Urinary bladder (tissue), 4 donors: ENCODE results near the gene CLCN4. TPM values are rescaled to one million over a fixed set of nuclear protein-coding genes. Genes with fewer than 3 reads are reported as not detected.

Experiments used
- DNase-seq: peaks from one replicate; pipeline ENCODE4 v3.0.0-alpha.2; 2015; ENCODE audit errors: extremely low spot score
- H3K27ac ChIP-seq: one replicate; pipeline ENCODE4 v1.5.1; 2013; ENCODE audit warnings: low read depth, mild to moderate bottlenecking, moderate library complexity
- H3K36me3 ChIP-seq: one replicate; pipeline ENCODE4 v1.6.1; 2013; ENCODE audit warnings: mild to moderate bottlenecking, moderate library complexity; ENCODE audit not compliant: insufficient read depth
- H3K4me1 ChIP-seq: one replicate; pipeline ENCODE4 v1.6.1; 2013; ENCODE audit warnings: mild to moderate bottlenecking, moderate library complexity; ENCODE audit not compliant: insufficient read depth
- H3K4me3 ChIP-seq: one replicate; pipeline ENCODE4 v1.5.1; 2013; ENCODE audit warnings: low read depth, low read length
- WGBS: extraction: QIAGEN DNeasy Blood & Tissue Kit; methylation state at CpG from one replicate; pipeline ENCODE4 v1.1.7; 2013; 5-methylcytosine and 5-hydroxymethylcytosine counted together
- polyA plus RNA-seq: library from polyadenylated mRNA; stranded (reverse); fragments of 200-250 nt; gene quantifications from one replicate; pipeline ENCODE4 v1.2.3, GENCODE V29; 2013
- total RNA-seq: library from RNA; depleted of rRNA; stranded (reverse); fragments of >200 nt; gene quantifications from one replicate; pipeline ENCODE4 v1.2.3, GENCODE V29; 2014
- donor health status: healthy with polysubstance abuse.
- donor health status: healthy.

CLCN4 gene
- total and polyA plus RNA-seq, 2 donors: 1.0 to 4.4 TPM

DNA sequence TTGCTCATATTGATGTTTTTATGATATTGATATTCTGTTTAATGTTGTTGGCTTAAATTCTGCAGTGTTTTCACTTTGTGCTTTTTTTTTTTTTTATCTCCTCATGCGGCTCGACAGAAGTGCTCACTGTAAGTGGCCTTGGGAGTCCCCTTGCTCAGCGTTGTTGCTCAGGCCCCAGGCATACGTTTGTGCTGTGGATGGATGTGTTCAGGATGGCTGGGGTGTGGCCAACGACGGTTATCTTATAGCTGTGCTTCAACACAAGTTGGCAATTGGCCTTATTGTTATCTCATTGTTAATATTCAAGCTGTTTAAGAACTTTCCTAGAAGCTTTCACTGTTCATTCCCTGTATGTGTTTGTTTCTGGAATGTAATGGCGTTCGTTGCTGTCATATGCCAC is 36.4 kb upstream of the CLCN4 start:
- DNase-seq: no peak
- no peaks in the 10 kb centered on the region for H3K4me1 ChIP-seq
- H3K27ac ChIP-seq: no peak overlapping the region
- H3K36me3 ChIP-seq: peaks cover 8% of the 10 kb centered on the region
- H3K4me3 ChIP-seq: no peak overlapping the region
- 82% methylated on average over 8 of the region's 8 CpGs for WGBS

DNA sequence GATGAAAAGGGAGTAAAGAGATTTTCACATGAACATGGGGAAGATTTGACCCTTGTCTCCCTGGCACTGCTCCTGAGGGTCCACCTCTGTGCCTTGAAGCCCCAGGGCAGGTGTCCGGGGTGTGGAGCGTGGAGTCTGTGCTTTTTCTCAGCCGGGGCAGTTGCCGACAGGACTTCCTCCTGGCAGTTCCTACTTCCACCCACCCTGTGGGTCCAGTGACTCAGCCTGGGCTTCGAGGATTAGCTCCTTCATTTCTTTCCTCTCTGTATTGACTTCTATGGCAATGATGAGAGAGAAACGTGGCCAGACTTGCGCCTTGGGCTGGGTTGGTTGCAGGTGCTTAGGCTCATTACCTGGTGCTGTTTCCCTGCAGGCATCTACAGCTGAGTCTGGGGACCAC is 35.9 kb upstream of the CLCN4 start:
- 84% methylated on average over 7 of the region's 7 CpGs for WGBS
- no peak for DNase-seq
- Histone ChIP-seq H3K4me1 (no peaks in the 10 kb centered on the region), H3K36me3 (peaks cover 8% of the 10 kb centered on the region), H3K4me3 (no peak overlapping the region), H3K27ac (no peak overlapping the region)

DNA sequence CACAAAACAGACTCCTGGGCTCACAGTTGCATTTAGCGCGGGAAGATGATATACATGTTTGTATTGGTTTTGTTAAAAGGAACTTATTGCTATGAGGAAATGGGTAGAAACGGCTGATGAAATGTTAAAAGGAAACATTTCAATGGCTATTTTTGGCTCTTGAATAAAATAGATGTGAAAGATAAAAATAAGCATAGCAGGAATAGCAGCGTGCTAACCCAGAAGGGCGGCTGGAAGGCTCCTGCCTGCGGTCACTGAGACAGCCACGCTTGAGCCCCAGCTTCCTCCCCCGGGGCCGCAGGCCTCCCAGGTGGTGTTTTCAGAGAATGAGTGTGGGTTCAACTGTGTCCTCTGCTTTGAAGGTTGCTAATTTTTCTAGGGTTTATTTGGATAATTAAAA is 35.0 kb upstream of the CLCN4 start:
- no peak for DNase-seq
- 78% methylated on average over 9 of the region's 9 CpGs for WGBS
- H3K36me3 ChIP-seq: peaks cover 7% of the 10 kb centered on the region
- no peak overlapping the region for H3K4me3 ChIP-seq
- H3K27ac ChIP-seq: no peak overlapping the region
- no peaks in the 10 kb centered on the region for H3K4me1 ChIP-seq

DNA sequence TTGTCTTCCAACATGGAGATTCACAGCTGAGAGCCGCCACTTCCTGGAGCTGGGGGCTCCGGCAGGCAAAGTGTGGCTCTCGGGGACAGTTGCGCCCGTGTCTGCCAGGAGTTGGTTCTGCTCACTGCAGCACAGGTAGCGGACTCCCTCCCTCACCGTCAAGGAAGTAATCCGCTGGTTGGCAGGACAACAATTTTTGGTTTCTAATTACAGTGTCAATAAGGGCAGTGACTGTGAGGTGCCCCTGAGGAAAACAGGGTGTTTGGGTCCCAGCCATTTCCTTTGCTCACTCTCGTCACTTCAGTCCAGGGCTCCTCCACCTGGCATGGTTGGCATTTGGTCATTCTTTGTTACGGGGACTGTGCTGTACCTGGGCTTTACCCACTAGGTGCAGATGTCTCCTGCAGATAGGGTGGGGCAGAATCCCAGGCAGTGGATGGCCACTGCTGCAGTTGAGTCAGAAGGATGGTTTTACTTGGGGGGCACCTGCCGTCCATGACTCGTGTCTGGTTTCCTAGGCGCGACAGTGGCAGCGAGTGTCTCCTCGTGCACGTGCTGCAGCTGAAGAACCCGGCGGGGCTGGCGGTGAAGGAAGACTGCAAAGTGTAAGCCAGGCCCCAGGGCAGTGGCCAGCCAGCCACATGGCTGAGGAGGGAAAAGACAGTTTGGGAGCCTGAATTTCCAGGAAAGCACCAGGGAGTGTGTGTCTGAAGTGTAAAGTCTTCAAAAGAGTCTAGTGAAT is 32.1 kb upstream of the CLCN4 start:
- DNase-seq: no peak
- Histone ChIP-seq H3K36me3 (peaks cover 2% of the 10 kb centered on the region), H3K4me1 (no peaks in the 10 kb centered on the region), H3K27ac (no peak overlapping the region), H3K4me3 (no peak overlapping the region)
- WGBS: 95% methylated on average over 20 of the region's 20 CpGs

DNA sequence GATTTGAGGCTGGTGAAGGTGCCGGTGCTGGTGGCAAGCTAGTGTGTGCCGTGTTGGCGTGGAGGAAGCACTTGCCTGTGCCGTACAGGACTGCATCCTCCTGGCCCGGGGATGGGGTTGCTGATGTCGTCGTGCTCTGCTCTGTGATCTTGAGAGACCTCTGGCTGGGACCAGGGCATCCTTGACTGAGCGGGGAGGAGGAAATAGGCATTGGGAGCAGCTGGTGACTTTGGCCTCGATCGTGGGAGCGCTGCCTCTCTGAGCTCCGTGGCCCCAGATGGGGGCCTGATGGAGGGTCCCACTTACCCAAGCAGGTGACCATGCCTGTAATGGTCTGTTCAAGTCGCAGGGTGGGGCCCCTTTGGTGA is 31.5 kb upstream of the CLCN4 start:
- Histone ChIP-seq H3K4me3 (no peak overlapping the region), H3K4me1 (no peaks in the 10 kb centered on the region), H3K27ac (no peak overlapping the region), H3K36me3 (peaks cover 2% of the 10 kb centered on the region)
- 96% methylated on average over 13 of the region's 13 CpGs for WGBS
- DNase-seq: no peak

DNA sequence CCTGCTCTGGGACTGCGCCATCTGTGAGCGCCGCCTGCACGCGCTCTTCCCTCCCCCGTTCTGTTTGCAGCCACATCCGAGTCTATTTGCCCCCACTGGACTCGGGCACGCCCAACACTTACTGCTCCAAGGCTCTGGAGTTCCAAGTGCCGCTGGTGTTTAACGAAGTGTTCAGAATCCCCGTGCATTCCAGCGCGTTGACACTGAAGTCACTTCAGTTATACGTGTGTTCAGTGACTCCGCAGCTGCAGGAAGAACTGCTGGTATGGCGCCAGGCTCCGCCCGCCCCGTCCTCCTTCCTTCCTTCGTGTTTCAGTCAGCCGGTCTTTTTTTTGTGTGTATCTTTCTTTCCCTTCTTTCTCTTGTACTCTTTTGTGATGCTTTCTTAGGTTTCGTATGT is 30.7 kb upstream of the CLCN4 start:
- H3K27ac ChIP-seq: no peak overlapping the region
- 89% methylated on average over 23 of the region's 23 CpGs for WGBS
- no peak for DNase-seq
- H3K36me3 ChIP-seq: peaks cover 2% of the 10 kb centered on the region
- no peak overlapping the region for H3K4me3 ChIP-seq
- H3K4me1 ChIP-seq: no peaks in the 10 kb centered on the region

DNA sequence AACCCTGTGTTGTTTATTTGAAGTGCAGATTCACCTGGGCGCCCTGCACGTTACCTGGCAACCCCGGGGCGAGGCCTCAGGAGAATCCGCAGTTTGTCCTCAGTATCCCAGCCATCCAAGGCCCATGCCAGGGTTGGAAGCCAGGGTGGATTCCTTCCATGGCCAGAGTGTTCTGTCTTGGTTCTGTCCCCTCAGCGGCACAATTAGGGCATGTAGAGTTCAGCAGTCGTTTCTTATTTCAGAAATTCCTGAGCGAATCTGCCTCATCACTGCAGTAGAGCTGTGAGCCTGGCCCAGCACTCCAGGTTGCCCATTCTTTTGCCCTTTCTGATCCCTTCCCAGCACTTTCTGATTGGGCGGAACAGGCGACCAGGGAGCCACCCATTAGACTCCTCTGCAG is 29.9 kb upstream of the CLCN4 start:
- Histone ChIP-seq H3K4me3 (no peak overlapping the region), H3K36me3 (peaks cover 2% of the 10 kb centered on the region), H3K4me1 (no peaks in the 10 kb centered on the region), H3K27ac (no peak overlapping the region)
- no peak for DNase-seq
- 98% methylated on average over 10 of the region's 10 CpGs for WGBS

DNA sequence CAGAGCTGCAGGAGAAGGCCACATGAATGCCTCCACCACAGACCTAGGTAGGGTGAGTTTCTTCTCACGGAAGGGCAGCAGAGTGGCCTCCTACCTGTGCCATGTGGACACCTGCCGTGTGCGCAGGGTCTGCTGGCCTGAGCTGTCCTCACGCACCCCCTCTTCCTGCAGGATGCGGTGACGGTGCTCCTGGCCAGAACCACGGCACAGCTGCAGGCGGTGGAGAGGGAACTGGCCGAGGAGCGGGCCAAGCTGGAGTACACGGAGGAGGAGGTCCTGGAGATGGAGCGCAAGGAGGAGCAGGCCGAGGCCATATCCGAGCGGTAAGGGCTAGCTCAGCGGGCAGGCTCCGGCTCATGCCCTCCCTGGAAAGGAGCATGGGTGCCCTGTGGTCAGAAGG is 28.4 kb upstream of the CLCN4 start:
- Histone ChIP-seq H3K4me1 (no peaks in the 10 kb centered on the region), H3K27ac (no peak overlapping the region), H3K4me3 (no peak overlapping the region), H3K36me3 (peaks cover 2% of the 10 kb centered on the region)
- no peak for DNase-seq
- 95% methylated on average over 17 of the region's 17 CpGs for WGBS

DNA sequence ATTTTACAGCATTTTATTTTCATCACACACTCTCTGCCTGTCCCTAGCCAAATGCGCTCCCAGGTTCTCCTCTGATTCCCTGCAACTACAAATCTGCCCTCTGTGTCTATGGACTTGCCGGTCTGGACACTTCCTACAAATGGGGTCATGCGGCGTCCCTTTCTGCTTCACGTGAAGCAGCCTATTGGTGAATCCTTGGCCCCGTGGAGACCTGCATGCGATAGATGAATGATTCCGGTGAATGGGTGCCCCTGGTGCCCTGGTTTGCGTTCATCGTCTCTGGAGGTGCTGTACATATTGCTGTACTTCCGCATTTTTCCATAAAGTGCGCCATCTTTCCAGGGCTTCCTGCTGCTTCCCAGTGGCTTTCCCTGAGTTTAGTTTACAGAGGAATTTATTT is 27.5 kb upstream of the CLCN4 start:
- Histone ChIP-seq H3K4me1 (no peaks in the 10 kb centered on the region), H3K36me3 (no peaks in the 10 kb centered on the region), H3K27ac (no peak overlapping the region), H3K4me3 (no peak overlapping the region)
- no peak for DNase-seq
- 96% methylated on average over 12 of the region's 12 CpGs for WGBS

DNA sequence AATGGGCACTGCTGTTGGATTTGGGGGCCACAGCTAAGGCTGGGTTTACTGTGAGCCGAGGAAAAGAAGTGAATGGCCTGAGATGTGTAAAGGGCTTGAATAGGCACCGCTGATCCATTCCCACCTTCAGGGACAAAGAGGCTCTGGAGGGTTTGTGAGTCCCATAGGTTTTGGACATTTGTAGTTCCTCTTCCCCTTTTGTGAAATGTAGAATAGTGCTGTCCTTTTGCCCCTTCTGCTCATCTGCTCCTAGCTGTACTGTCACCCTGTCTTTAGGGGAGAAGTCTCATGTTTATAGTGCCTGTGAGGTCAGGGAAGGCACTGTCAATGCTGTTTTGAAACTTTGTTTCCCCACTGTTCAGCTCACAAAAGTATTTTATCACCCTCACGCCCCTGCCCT is 26.4 kb upstream of the CLCN4 start:
- H3K36me3 ChIP-seq: no peaks in the 10 kb centered on the region
- WGBS: 98% methylated on average over 3 of the region's 3 CpGs

DNA sequence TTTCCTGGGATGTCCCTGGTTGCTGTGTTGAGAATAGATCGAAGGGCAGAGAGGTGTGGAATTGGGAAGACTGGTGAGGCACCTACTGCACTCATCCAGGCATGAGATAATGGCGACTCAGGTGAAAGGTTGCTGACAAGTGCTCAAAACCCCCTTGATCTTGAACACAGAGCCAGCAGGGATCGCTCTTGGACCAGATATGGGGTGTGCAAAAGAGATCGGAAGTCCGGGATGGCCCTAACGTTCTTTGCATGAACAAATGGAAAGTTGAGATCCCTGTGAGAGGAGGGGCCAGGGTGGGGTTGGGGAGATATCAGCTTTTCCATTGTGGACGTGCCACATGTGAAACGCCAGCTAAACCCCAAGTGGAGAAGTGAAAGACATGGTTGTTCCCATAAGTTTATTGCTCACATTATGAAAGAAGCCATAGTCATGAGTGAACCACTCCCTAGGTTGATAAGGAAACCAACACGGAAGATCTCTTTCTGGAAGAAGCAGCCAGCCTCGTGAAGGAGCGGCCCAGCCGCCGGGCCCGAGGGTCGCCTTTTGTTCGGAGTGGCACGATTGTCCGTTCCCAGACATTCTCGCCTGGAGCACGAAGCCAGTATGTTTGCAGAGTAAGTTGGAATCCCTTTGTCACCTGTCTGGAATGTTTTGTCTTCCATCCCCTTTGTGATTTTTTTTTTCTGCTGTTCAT is 22.6 kb upstream of the CLCN4 start:
- H3K4me3 ChIP-seq: no peak overlapping the region
- H3K4me1 ChIP-seq: no peaks in the 10 kb centered on the region
- no peaks in the 10 kb centered on the region for H3K36me3 ChIP-seq
- 91% methylated on average over 20 of the region's 20 CpGs for WGBS
- DNase-seq: no peak
- no peak overlapping the region for H3K27ac ChIP-seq

More for the DNA sequence above, 26.4 kb upstream of the CLCN4 start:
- Histone ChIP-seq H3K4me1 (no peaks in the 10 kb centered on the region), H3K27ac (no peak overlapping the region), H3K4me3 (no peak overlapping the region)
- DNase-seq: no peak

DNA sequence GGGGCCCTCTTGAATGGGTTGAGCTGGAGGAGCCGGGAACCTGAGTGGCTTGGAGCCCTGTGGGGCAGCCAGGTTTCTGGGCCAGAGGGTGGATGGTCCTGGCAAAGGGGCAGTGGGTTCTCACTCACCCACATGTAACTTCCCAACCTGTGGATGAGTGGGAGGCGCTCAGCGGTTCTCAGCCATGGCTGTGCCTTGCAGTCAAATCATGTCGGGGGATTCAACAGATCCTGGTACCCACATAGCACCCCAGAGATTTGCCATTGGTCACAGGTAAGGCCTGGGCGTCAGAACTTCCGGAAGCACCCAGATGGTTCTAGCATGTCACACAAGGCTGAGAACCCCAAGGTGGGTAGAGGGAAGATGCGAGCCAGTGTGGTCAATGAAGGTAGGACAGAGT is 21.9 kb upstream of the CLCN4 start:
- Histone ChIP-seq H3K36me3 (peaks cover 3% of the 10 kb centered on the region), H3K4me3 (no peak overlapping the region), H3K4me1 (no peaks in the 10 kb centered on the region), H3K27ac (no peak overlapping the region)
- no peak for DNase-seq
- 97% methylated on average over 7 of the region's 7 CpGs for WGBS

DNA sequence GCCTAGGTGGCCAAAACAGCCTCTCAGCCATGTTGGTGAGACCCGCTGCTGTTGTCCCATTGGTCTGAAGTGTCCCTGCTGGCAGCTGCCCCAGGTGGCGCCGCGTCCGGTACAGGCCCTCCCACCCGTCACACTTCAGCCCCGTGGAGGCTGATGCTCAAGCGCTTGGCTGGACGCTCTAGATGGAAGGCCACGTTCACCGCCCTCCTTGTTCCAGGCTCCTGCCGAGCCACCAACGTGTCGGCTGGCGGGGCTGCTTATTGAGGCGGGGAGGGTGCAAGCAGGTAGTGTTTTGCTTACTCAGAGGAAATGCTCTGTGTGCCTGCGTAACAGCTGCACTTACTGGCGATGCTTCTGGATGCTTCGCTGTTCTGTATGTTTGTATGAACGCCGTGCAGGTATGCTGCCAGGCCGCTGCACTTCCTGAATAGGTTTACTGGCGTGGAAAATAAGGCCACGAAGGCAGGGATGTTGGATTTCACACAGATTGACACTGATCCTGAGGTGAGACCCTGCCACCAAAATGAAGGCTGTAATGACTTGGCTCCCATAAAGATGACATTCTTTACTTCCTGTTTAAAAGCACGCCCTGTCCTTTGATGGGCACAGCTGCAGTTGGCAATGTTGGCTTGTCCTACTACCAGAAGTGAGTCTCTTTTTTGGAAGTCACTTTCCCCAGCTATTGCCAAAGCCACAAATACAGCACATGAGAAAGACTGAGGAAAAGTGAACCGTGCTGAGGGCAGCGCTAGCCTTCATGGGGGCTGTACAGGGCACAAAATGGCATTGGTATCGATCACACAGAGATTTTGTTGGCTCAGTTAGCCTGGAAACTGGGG is 21.0 kb upstream of the CLCN4 start:
- Histone ChIP-seq H3K4me1 (no peaks in the 10 kb centered on the region), H3K36me3 (peaks cover 3% of the 10 kb centered on the region), H3K27ac (no peak overlapping the region), H3K4me3 (no peak overlapping the region)
- WGBS: 95% methylated on average over 28 of the region's 28 CpGs
- DNase-seq: no peak

DNA sequence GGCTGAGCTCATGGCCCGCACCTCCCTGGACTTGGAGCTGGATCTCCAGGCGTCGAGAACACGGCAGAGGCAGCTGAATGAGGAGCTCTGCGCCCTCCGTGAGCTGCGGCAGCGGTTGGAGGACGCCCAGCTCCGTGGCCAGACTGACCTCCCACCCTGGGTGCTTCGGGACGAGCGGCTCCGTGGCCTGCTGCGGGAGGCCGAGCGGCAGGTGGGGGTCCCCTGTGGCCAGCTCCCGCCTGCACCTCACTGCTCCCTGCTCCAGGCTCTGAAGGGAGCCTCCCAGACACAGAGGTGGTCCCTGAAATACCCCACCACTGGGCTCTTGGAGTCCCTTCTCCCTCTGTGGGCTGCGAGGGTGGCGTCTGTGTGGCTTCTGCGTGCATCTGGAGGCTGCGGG is 18.0 kb upstream of the CLCN4 start:
- Histone ChIP-seq H3K4me1 (no peaks in the 10 kb centered on the region), H3K4me3 (no peak overlapping the region), H3K36me3 (peaks cover 4% of the 10 kb centered on the region), H3K27ac (no peak overlapping the region)
- DNase-seq: no peak
- WGBS: 94% methylated on average over 22 of the region's 22 CpGs
